ENCODE measurements around the gene DZIP1.

The DZIP1 gene

GRCh38 chr13:95642028-95642621 is 2.4 kb downstream of the DZIP1 start:
- peak; percentile 64 to 81 for DNase-seq

- DNase-seq, result peak; percentile 46 to 79
Observed at GRCh38 chr13:95641291-95642027, 3.0 kb downstream of the DZIP1 start.

DNA sequence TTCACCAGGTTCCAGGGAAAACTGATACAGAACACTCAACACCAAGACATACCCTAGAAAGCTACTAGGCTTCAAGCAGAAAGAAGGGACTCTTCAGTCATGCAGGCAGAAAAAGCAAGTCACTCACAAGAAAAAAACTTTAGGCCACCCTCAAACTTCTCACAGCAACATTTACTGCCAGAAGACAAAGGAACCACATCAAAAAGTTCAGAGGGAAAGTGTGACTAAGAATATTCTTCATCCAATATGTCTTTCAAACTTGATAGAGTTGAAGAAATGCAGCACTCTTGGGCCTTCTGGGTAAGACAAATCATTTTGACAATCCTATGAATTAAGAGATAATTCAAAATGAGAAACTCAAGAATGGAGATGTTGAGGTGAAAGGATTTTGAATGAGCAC is 7.7 kb downstream of the DZIP1 start:
- DNase-seq, result no peak

DNA sequence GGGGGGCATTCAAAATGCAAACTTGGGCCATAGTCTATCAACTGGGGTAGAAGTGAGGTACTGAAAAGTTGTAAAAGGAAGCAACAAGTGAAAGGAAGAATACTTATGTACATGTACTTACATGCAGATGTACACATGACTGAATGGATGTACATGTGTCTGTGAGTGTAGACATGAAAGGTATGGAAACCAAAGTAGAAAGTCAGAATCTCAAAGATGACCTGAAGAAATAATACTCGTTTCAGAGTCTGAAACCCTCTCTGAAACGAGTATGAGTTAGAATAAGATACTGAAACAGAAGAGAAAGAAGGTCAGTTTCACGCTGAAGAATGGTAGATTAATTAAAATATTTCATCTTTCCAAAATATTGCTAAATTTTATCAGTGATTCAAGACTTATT is 13.9 kb downstream of the DZIP1 start:
- DNase-seq, result no peak

- no peak for DNase-seq
Observed at GRCh38 chr13:95629071-95629470, 15.4 kb downstream of the DZIP1 start.

- DNase-seq, result no peak
Observed at GRCh38 chr13:95628488-95628887, 16.0 kb downstream of the DZIP1 start.

DNA sequence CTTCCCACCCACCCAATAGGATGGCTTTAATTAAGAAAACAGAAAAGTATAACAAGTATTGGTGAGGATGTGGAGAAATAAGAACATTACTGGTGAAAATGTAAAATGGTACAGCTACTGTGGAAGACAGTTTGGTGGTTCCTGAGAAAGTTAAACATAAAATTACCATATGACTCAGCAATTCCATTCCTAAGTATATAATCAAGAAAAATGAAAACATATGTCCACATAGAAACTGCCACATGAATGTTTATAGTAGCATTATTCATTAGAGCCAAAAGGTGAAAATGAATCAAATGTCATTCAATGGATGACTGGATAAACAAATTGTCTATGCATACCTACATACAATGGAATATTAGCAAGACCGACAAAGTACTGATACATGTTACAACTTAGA is 16.9 kb downstream of the DZIP1 start:
- no peak for DNase-seq

DNA sequence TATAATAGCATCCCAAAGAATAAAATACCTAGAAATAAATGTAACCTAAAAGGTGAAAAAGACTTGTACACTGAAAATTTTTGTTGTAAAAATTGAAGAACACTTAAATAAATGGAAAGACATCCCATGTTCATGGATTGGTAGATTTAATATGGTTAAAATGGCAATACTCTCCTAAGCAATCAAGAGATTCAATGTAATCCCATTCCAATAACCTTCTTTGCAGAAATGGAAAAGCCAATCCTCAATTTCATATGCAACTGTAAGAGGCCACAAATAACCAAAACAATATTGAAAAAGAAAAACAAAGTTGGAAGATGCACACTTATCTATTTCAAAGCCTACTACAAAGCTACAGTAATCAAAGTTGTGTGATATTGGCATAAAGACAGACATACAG is 17.7 kb downstream of the DZIP1 start:
- no peak for DNase-seq

GRCh38 chr13:95624020-95624419 is 20.5 kb downstream of the DZIP1 start:
- peak; percentile 42 for DNase-seq

GRCh38 chr13:95623141-95623540 is 21.4 kb downstream of the DZIP1 start:
- no peak for DNase-seq

GRCh38 chr13:95620825-95621498 is 23.5 kb downstream of the DZIP1 start:
- DNase-seq, result no peak

DNA sequence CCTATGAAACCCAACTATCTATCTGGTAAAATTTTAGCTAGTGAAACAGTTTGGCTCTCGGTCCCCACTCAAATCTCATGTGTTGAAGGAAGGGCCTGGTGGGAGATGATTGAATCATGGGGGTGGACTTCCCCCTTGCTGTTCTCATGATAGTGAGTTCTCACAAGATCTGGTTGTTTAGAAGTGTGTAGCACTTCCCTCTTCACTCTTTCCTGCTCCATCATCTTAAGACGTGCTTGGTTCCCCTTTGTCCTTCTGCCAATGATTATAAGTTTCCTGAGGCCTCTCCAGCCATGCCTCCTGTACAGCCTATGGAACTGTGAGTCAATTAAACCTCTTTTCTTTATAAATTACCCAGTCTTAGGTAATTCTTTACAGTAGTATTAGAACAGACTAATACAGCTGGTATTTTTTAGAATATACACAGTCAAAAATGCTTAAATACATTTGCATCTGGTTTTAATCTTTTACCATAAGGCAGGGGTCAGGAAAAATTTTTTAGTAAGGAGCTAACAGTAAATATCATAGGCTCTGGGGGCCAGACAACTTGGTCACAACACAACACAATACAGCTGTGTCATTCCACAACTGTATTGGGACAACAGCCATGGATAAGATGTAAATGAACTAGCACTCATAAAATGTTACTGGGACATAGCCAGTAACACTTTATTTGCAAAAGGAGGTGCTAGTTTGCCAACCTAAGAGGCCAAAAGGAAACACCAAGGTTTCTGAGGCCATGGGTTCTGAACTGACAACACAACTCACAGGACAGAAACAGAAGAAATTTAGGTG is 24.3 kb downstream of the DZIP1 start:
- DNase-seq, result no peak

- DNase-seq, result no peak
Observed at GRCh38 chr13:95615539-95615938, 29.0 kb downstream of the DZIP1 start.

DNA sequence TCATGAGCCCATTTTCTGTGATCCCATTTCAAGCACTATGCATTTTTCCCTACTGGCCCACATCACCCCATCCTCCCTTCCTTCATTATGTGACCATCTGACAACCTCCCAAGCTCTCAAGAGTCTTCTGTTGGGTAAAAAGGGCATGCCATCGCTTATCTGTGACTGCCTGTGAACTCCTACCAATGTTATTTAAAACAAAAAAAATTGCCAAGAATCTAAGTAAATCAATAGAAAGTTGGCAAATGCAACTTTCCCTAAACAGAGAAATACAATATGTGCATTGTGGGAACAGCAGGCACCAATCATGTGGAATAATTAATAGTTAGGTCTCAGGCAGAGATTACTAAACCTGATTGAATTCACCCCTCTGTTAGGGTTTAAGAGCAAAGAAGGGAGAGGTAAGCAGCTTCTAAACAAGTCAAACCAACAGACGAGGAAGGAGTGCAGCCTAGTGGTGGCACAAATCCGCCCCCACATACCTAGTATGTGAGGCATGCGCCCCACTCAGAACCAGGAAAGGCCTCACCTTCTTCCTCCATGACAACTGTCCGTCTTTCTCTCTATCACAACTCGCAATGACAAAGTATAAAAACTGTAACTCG is 29.8 kb downstream of the DZIP1 start:
- DNase-seq, result no peak

- peak; percentile 6 to 43 for DNase-seq
Observed at GRCh38 chr13:95608640-95609323, 35.7 kb downstream of the DZIP1 start.

GRCh38 chr13:95607366-95607765 is 37.1 kb downstream of the DZIP1 start:
- DNase-seq, result peak; percentile 64 to 81

- no peak for DNase-seq
Observed at GRCh38 chr13:95605448-95606125, 38.9 kb downstream of the DZIP1 start.

- no peak for DNase-seq
Observed at GRCh38 chr13:95604556-95604915, 40.0 kb downstream of the DZIP1 start.

DNA sequence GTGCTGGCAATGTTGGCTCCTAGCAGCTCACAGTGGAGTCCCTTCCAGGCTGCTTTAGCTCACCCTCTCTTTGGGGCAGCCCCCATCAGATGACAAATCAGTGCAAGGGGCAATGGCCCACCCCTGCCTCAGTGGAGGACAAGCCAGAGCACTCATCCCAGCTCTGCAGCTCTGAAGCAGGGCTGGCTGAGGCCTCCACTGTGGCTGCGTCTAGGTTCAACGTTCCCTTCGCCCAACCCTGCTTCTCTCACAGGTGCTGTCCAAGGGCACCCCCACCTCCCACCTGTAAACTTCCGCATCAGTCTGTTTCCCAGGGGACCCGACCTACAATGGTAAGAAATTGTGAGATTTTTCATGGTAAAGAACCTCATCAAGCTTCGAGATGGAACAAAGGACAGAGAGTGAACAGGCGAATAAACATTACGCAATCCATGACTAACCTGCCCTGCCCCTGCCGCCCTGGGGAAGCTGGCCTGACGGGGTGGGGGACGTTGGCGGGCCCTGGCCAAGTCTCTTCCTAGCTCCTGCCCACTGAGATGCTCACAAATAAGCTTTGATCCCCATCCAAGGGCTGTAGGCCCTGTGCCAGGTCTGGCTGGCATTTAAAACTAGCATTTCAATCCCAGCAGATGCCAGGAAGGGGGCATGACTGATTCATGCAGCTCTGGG is 40.5 kb downstream of the DZIP1 start:
- peak; percentile 18 to 79 for DNase-seq

- DNase-seq, result no peak
Observed at GRCh38 chr13:95601906-95602305, 42.6 kb downstream of the DZIP1 start.

DNA sequence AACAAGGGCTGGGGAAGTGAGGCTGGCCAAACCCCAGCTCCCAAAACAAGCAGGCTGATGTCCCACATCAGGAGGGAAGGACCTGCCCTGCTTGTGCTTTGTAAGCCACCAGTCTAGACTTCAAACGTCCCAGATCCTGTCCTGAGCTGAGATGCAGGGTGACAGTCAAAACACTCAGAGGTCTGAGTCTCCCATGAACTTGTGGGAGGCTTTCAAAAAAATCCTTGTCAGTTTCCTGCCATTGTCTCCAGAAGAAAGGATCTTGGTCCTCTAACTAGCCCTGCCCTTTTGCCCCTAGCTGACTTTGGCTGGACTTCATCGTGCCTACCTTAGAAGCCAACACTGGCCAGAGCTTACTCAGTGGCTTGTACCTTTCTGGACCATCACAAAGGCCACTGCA is 43.3 kb downstream of the DZIP1 start:
- no peak for DNase-seq
